Panc1 (cell line): ENCODE data around the gene SUFU.

Experiments used
- POLR2AphosphoS5 ChIP-seq: IDR thresholded peaks from 2 replicates; pipeline ENCODE4 v1.6.1; 2012; ENCODE audit warnings: mild to moderate bottlenecking, low read depth, low read length, moderate library complexity
- SIN3A ChIP-seq: IDR thresholded peaks from 2 replicates; pipeline ENCODE4 v1.6.1; 2012; ENCODE audit warnings: low read depth, mild to moderate bottlenecking, low read length, moderate library complexity, borderline replicate concordance; ENCODE audit not compliant: insufficient read depth
- TCF7L2 ChIP-seq: IDR thresholded peaks from 2 replicates; pipeline ENCODE4 v1.6.1; 2011; ENCODE audit warnings: mild to moderate bottlenecking, low read depth, low read length, inconsistent platforms
- TF ChIP-seq, protein P1 (sequence below): fragments of 450-650 bp; IDR thresholded peaks from 2 replicates; pipeline ENCODE4 v1.5.1; 2017; ENCODE audit warnings: mild to moderate bottlenecking
- TF ChIP-seq, protein P2 (sequence below), 2 experiments: IDR thresholded peaks; 2 replicates each; pipeline ENCODE4 v1.6.1; 2011 to 2012; ENCODE audit warnings: low read depth in 2 of 2, control low read depth in 1 of 2, low read length in 1 of 2, mild to moderate bottlenecking in 1 of 2, moderate library complexity in 1 of 2; ENCODE audit not compliant: insufficient read depth in 1 of 2

GRCh38 chr10:102620591-102621442, 117.0 kb downstream of the SUFU start:
- TF ChIP-seq, protein P1, sequence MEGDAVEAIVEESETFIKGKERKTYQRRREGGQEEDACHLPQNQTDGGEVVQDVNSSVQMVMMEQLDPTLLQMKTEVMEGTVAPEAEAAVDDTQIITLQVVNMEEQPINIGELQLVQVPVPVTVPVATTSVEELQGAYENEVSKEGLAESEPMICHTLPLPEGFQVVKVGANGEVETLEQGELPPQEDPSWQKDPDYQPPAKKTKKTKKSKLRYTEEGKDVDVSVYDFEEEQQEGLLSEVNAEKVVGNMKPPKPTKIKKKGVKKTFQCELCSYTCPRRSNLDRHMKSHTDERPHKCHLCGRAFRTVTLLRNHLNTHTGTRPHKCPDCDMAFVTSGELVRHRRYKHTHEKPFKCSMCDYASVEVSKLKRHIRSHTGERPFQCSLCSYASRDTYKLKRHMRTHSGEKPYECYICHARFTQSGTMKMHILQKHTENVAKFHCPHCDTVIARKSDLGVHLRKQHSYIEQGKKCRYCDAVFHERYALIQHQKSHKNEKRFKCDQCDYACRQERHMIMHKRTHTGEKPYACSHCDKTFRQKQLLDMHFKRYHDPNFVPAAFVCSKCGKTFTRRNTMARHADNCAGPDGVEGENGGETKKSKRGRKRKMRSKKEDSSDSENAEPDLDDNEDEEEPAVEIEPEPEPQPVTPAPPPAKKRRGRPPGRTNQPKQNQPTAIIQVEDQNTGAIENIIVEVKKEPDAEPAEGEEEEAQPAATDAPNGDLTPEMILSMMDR, result no peak
- TF ChIP-seq SIN3A, result no peak
- no peak for TF ChIP-seq TCF7L2
- TF ChIP-seq, protein P2, sequence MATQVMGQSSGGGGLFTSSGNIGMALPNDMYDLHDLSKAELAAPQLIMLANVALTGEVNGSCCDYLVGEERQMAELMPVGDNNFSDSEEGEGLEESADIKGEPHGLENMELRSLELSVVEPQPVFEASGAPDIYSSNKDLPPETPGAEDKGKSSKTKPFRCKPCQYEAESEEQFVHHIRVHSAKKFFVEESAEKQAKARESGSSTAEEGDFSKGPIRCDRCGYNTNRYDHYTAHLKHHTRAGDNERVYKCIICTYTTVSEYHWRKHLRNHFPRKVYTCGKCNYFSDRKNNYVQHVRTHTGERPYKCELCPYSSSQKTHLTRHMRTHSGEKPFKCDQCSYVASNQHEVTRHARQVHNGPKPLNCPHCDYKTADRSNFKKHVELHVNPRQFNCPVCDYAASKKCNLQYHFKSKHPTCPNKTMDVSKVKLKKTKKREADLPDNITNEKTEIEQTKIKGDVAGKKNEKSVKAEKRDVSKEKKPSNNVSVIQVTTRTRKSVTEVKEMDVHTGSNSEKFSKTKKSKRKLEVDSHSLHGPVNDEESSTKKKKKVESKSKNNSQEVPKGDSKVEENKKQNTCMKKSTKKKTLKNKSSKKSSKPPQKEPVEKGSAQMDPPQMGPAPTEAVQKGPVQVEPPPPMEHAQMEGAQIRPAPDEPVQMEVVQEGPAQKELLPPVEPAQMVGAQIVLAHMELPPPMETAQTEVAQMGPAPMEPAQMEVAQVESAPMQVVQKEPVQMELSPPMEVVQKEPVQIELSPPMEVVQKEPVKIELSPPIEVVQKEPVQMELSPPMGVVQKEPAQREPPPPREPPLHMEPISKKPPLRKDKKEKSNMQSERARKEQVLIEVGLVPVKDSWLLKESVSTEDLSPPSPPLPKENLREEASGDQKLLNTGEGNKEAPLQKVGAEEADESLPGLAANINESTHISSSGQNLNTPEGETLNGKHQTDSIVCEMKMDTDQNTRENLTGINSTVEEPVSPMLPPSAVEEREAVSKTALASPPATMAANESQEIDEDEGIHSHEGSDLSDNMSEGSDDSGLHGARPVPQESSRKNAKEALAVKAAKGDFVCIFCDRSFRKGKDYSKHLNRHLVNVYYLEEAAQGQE (IDR thresholded peaks at IDR 0.05; ENCODE audit: insufficient read depth in 1 of 2, low read depth in 2 of 2, low read length in 1 of 2), result no peak
- TF ChIP-seq POLR2AphosphoS5, result no peak
